NCI-H524 (cell line): ENCODE data around the gene KRT80.
"Not testable (repeated sequence)": the region's sequence is repeated elsewhere in the genome, so short reads cannot be mapped to it uniquely, and the experiment has no call there.

Source experiments
- DNase-seq, 2 experiments: peaks; one replicate each; lab custom pipeline; 2025; lab: John Stamatoyannopoulos, UW

The KRT80 gene

GRCh38 chr12:52191841-52192791, at the start of gene KRT80:
KRT80 (minus strand) TSS chr12:52192014; CDS start chr12:52191902, 112 bp downstream.
- peak in 1 of 2 experiments; percentile 13 for DNase-seq

- peak in 1 of 2 experiments; percentile 43 for DNase-seq
Observed at GRCh38 chr12:52241205-52241842, 49.5 kb upstream of the KRT80 start.

DNA sequence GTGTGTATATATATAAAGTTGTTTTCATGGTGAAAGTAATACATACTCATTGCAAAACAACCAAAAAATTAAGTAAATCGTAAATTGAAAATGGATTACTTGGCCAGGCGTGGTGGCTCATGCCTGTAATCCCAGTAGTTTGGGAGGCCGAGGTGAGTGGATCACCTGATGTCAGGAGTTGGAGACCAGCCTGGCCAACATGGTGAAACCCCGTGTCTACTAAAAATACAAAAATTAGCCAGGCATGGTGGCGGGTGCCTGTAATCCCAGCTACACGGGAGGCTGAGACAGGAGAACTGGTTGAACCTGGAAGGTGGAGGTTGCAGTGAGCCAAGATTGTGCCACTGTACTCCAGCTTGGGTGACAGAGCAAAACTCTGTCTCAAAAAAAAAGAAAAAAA, 48.4 kb upstream of the KRT80 start:
- DNase-seq: not testable (repeated sequence)

DNA sequence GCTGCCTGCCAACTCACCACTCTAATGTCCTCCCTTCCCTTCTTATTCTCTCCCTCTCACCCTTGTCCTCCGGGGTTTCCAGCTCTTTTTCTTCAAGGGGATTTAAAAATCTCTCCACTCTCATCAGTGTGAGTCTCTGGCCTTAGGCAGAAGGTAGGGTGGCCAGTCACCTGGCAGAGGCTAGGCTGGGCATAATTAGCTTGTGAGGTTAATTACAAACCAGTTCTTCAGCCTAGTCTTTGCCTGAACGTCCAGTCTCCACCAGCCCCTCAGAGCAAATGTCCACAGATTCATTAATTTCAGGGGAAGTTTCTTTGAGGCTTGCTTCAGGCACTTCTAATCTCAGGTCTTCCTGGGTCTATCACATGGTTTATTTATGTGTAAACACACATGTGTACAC, 48.0 kb upstream of the KRT80 start:
- DNase-seq: no peak

DNA sequence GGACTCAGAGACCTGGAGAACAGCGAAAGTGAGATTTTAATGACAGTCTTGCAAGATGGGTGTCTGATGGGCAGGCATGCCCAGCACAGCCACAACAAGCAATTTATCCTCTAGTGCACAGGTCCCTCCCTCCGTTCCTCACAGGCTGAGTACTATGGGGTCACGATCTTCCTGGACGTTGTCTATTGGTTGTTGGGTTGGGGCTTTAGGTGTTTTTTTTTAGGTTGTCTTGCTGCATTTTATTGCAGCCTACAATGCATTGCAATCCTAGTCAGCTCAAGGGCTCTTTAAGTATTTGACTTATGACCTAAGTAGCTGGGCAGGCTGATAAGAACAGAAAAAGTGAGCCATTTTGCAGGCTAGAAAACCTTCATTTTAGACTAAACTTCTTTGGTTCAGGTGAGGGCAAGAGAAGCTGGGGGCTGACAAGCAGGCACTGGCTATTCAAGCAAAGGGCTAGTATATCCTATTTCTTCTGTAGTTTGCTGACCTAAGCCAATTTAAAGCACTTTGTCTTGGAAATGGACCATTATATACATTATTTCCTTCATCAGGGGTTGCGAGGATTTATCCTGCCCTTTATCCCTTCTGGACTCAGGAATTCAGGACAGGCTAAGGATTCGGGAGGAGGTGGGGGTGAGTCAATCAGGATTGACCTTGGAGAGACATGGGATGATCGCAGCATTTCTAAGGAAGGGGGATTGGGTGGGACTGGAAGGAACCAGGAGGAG, 47.3 kb upstream of the KRT80 start:
- DNase-seq: no peak

DNA sequence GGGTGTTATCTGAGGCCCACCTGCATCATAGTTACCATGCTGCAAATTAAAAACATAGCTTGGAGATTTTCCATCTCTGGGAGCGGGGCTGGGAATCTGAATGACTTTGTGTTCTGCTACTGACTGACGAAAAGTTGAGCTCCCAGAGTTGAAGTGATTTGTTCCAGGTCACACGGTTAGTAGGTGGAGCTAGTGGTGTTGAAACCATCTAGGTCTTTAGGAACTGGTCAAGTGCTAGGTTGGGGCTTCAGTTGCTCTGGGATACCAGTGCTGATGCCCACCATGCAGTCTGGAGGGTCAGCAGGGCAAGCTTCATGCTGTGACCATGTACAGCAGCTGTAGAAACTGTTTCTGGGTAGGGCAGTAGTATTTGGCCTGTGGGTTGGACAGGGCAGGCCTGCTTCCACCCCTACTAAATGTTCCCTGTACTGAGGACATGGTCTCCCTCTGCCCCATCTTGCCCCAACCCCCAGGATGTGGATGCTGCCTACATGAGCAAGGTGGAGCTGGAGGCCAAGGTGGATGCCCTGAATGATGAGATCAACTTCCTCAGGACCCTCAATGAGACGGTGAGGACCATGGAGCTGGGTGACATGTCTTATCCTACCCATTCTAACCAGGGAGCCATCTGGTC, 46.5 kb upstream of the KRT80 start:
- DNase-seq: no peak

DNA sequence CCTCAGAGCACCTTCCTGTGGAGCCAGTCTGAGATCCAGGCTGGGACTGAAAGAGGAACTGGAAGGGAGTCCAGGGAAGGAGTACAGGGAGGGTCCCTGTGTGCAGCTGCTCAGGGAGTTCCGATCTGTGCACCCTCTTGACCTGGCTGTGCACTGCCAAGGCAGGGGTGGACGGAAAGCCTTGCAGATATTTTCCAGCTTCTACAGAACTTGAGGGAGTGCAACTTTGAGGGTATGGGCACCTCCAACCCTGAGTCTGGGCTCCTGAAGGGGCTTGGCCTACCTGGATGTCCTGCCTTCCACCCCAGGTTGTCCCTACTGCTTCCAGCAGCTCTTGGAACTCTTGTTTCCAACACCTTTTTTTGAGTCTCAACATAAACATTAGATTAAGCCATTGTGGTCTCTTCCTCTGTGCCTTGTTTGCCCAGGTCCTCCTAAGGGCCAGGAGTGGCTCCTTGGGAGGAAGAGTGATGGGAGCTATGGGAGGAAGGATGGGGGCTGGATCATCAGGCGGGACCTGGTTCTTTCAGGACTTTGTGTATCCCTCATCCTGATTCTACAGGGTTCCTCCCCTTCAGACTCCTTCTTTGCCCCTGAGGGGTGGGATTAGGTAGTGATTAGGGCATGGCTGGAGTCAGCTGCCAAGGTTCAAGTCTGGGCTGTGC, 44.7 kb upstream of the KRT80 start:
- DNase-seq: no peak

- no peak for DNase-seq
Observed at GRCh38 chr12:52235822-52236361, 44.1 kb upstream of the KRT80 start.

DNA sequence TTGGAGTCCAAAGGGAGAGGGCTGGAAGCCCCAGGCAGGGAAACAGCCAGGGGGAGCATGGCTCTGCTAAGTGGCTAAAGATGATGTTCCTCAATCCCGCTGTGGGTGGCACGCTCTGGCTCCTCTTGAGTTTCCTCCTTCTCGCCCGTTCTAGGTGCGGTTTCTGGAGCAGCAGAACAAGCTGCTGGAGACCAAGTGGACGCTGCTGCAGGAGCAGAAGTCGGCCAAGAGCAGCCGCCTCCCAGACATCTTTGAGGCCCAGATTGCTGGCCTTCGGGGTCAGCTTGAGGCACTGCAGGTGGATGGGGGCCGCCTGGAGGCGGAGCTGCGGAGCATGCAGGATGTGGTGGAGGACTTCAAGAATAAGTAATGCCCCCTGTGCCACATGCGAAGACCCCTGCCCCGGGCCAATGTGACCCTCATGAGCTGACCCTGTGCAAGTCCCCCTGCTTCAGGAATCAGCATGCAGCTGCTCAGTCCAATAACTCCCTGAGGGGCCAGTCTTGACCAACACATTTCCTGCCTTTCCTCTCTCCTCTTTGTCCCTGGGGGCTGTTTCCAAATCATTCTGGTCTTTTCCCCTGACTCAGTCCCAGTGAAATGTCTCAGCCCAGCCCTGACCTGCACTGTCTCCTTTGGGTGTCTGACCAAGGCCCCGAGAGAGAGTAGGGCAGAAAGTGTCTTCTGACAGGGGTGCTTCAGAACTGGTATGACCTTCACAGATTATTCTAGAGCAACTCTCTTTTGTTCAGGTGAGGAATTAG, 43.4 kb upstream of the KRT80 start:
- DNase-seq: no peak

DNA sequence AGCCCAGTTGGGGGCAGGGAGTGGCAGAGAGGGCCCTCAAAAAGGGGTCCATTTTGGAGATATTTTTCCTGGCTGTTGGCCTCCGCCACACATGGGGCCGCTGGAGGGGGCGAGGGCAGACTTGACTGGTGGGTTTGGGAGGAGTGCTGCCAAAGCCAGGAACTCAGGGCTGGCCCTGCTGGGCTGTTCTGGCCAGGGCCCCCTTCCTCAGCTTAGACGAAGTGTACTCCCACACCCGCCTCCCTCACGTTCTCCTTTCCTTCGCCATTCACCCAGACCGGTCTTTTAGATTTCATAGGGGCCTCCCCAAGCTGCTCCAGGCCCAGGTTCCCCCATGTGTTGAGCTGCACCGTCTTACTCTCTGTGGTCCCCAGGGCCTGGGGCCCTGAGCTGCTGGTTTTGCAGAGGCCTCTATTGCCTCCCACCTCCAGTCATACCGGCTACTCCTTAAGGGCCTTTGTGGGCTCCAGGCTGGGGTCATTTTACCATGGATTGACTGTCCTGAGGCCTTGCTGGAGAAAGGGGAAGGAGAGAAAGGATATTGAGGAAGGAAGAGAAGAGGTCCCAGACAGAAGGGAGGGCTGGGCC, 42.5 kb upstream of the KRT80 start:
- DNase-seq: no peak

DNA sequence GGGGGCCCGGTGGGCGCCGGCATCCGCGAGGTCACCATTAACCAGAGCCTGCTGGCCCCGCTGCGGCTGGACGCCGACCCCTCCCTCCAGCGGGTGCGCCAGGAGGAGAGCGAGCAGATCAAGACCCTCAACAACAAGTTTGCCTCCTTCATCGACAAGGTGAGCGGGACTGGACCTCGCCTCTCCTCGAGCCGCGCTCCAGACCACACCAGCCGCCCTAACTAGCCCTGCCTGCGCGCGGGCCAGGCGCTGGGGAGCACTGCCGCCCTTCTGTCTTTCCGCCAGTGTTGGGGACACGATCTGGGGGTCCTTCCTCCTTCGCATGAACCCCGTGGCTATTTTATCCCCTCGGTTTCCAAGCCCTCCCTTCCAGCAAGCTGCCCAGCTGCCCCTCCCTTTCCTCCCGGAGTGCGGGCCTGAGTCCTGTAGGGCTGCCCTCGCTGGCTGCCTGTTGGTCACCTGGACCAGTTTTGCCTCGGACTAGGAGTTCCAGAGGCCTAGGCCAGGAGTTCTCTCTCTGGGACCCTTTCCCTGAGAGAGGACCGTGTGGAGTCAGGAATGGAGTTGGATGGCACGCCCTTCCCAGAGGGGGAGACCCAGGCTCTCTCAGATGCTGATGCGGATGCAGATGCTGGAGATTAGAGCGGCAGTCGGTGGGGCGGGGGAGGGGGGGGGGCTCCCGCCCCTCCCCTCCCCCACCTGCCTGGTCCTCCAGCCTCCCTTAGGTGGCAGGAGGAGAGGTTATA, 41.8 kb upstream of the KRT80 start:
- no peak for DNase-seq

DNA sequence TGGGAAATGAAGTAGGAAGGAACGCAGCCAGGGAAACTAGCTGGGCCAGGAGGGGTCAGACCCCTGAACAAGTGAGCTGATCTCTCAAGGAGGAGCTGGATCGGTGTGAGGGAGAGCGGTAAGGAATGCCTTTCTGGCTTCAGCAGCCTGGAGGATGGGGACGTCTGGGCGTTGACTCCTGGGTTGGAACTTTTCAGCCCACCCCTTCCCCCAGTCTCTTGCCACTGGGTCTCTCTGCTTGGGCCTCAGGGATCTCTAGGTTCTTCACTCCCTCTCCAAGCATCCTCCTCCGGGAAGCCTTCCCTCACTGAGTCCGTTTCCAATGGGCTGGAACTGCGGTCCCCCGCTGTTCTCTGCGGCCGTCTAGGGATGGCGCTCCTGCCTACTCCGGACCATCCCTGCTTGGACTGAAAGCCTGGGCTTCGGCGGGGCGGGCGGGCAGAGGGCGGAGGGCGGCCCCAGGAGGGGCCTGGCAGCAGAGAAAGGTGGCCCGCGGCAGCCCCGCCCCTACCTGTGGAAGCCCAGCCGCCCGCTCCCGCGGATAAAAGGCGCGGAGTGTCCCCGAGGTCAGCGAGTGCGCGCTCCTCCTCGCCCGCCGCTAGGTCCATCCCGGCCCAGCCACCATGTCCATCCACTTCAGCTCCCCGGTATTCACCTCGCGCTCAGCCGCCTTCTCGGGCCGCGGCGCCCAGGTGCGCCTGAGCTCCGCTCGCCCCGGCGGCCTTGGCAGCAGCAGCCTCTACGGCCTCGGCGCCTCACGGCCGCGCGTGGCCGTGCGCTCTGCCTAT, 41.1 kb upstream of the KRT80 start, which contains the start of gene KRT7:
Gene KRT7 (plus strand): TSS at position 570 of the 788 bp plus-strand sequence. CDS start 54 bp downstream, at position 624.
- no peak for DNase-seq

- DNase-seq: no peak
Observed at GRCh38 chr12:52232203-52232673, 40.4 kb upstream of the KRT80 start.

GRCh38 chr12:52231305-52232202, 39.7 kb upstream of the KRT80 start:
- DNase-seq: no peak

GRCh38 chr12:52230364-52231281, 38.8 kb upstream of the KRT80 start:
- no peak for DNase-seq

DNA sequence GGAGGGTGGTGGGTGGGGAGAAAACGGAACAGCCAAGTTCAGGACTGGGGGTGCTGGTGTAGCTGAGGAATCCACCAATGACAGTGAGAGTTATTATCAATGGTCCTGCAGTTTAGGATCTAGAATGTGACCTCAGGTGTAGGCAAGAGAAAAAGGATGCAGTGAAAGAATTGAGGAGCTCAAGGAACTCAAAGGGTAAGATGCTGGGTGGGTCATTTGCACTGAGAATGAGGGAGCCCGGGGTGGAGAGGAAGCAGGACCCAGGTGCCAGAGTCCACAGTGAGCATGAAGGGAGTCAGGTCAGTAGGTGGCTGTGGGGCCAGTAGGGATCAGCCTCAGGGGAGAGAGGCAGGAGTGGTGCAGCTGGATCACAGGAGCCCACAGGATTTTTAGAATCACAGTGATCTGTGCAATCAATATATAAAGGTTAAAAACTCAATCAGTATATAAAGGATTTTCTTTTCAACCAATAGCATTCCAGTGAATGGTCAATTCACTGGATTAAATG, 38.1 kb upstream of the KRT80 start:
- DNase-seq: no peak
